GM19438 (cell line): ENCODE data around the gene MRC2.
"Not testable (repeated sequence)": the region's sequence is repeated elsewhere in the genome, so short reads cannot be mapped to it uniquely, and the experiment has no call there.

Source experiments
- ATAC-seq: cut with Tn5 transposase; IDR thresholded peaks from one replicate; pipeline ENCODE4 v1.9.1; 2021; ENCODE audit warnings: low read depth; ENCODE audit not compliant: unreplicated experiment

The MRC2 gene

DNA sequence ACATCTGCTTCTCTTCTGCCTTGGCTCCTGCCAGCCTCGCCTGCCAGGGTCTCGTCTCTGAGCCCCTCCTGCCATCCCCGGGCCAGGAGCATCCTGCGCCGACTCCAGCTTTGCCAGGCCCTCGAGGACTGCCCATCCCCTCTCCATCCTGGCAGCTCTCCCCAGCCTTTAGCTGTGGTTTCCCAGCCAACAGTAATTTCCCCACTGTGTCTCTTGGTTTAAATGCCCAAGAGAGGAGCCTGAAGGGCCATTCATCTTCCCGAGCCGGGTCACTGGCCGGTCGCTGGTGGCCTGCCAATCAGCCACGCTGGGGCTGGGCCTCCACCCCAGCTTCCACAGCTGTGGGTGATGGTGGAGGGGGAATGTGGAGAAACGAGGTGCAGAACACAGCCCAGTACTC is 47.8 kb downstream of the MRC2 start:
- no peak for ATAC-seq

DNA sequence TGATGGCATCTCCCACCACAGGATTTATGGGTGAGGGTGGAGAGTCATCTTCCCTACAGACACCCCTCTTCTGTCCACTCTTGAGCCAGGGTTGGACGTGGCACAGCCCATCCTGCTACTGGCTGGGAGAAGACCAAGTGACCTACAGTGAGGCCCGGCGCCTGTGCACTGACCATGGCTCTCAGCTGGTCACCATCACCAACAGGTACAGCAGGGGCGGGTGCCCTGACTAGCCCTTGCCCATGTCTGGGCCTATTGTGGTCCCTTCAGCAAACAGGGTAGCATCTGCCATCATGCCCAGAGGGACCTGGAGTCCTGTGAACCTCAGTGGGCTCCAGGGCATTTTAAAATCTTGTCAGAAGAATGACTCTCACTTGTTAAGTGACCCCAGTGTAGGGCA is 48.2 kb downstream of the MRC2 start:
- no peak for ATAC-seq

DNA sequence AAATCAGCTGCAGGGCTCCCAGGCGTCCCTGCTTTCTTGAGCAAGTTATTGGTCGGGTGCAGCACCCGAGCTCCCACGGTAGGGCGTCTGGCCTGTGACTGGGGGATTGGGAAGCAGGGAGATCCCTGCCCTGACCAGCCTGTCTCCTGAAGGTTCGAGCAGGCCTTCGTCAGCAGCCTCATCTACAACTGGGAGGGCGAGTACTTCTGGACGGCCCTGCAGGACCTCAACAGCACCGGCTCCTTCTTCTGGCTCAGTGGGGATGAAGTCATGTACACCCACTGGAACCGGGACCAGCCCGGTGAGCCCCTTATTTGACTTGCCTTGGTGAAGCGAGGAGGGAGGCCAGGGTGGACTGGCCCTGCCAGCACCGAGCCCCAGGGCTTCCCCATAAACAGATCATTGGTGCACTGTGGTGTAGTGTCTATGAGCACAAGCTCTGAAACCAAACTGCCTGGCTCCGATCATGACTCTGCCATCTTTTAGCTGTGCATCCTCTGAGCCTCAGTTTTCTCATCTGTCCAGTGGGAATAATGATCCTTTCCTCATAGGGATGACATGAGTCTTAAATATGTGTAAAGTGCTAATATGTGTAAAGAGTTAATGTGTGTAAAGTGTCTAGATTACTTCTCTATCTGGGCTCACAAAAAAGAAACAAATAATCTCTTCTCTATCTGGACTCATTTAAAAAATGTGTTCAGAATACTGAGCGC is 48.9 kb downstream of the MRC2 start:
- no peak for ATAC-seq

DNA sequence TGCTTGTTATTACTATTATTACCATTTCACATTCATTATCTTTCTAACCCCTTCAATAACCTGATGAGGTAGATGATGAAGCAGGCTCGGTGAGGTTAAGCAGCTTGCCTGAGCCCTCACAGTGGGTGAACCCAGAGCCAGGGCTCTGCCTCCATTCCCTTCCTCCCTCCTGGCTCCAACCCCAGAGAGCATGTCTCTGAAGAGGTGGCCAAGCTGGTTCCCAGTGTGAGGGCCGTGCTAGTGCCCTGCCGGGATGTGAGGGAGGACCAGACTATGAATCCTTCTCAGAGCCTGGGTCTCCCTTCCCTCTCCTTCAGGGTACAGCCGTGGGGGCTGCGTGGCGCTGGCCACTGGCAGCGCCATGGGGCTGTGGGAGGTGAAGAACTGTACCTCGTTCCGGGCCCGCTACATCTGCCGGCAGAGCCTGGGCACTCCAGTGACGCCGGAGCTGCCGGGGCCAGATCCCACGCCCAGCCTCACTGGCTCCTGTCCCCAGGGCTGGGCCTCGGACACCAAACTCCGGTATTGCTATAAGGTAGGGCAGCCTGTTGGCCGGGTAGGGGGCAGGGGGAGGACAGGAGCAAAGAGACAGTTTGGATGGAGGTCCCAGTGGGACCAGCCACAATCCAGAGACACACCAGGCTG is 49.6 kb downstream of the MRC2 start:
- no peak for ATAC-seq

DNA sequence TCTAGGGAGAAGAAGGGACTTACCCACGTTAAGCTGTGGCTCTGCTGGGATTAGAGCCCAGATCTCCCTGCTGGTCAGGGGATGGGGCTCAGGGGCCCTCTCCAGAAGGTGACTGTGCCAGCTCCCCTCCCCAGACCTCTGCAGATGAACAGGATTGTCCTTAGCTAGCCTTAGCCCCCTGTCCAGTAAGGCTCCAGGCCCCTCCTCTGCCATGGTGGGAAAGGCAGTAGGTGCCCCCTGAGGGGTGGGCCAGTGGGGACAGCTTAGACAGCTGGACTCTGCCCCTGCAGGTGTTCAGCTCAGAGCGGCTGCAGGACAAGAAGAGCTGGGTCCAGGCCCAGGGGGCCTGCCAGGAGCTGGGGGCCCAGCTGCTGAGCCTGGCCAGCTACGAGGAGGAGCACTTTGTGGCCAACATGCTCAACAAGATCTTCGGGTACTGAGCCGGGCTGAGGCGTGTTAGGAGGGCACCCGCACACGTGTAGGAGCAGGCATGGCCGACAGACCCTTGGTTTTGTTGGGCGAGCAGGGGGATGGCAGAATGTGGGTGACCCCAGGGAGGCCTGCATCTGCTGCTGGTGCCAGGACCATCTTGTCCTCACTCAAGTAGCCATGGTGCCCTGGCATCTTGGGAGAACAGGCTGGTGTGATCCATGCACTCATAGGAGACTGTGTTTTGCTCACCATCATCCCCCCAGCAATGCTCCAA is 50.9 kb downstream of the MRC2 start:
- no peak for ATAC-seq

DNA sequence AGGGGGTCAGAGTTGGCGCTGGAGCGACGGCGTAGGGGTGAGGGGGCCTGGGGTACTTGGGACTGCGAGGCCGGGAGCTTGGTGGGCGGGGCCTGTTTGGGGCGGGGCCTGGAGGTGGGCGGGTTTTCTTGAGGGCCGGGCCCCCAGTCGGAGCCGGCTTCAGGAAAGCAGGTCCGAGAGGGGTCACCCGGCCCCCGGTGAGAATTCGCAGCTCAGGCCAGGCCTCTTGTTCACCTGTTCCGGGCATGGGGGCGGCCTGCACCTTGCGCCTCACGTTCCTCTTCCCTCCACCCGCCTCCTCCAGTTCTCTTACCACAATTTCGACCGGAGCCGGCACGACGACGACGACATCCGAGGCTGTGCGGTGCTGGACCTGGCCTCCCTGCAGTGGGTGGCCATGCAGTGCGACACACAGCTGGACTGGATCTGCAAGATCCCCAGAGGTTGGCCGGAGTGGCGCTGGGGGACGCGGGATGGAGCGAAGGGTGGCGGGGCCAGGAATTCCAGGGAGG is 52.5 kb downstream of the MRC2 start:
- ATAC-seq, result no peak

DNA sequence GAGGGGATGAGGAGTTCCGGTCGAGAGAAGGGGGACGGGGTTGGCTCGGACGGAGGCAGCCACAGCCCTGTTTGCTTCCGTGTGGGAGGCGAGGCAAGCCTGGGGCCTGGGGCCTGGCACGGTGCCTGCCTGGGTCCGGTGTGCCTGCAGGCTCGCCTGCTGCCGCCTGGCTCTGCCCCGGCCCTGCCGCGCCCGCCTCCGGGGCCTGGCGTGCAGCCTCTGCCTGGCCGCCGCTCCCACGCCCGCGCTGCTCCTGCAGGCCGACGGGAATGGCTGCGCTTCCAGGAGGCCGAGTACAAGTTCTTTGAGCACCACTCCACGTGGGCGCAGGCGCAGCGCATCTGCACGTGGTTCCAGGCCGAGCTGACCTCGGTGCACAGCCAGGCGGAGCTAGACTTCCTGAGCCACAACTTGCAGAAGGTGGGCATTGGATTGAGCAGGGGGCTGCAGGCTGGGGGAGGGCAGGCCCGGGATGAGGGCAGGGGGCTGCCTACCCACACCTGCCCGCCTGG is 53.1 kb downstream of the MRC2 start:
- no peak for ATAC-seq

DNA sequence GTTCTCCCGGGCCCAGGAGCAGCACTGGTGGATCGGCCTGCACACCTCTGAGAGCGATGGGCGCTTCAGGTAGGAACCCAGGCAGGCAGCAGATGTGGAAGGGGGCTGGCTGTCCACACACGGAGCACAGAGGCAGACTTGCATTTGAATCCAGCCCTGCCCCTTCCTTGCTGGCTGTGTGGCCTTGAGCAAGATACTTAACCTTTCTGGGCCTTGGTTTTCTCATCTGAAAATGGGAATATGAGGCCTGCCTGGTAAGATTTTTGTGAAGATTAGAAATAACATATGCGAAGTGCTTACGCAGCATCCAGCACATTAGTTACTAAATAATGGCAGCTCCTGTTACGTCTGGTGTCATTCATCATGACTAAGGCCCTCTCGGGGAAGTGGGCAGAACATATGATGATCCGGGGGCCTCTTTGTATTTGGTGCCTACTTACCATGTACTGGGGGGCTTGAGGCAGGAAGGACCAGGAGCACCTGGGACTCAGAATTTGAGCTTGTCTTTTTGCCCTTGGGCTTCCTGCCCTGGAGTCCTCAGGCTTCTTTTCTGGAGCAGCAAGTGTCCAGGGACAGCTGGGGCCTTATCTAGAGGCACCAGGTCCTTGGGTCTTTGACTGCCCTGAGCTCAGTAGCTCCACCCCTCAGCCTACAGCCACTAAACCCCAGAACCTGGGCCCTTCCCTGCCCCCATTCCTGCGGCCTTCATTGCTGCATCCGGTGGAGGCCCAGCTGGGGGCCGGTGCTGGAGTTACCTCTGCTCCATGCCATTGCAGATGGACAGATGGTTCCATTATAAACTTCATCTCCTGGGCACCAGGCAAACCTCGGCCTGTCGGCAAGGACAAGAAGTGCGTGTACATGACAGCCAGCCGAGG is 53.8 kb downstream of the MRC2 start:
- ATAC-seq, result no peak

DNA sequence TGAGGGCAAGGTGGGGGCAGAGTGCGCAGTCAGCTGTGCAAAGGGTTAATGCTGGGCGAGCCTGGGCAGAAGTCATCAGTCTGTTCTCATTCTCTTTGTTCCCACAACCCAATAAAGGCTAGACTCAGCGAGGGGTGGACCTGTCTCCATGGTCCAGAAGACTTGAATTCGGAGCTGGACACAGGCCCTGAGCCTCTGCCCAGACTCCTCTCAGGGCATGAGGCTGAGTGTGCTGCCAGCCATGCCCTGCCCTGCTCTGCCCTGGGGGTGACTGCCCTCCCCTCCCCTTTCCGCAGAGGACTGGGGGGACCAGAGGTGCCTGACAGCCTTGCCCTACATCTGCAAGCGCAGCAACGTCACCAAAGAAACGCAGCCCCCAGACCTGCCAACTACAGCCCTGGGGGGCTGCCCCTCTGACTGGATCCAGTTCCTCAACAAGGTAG is 54.5 kb downstream of the MRC2 start:
- ATAC-seq, result no peak

DNA sequence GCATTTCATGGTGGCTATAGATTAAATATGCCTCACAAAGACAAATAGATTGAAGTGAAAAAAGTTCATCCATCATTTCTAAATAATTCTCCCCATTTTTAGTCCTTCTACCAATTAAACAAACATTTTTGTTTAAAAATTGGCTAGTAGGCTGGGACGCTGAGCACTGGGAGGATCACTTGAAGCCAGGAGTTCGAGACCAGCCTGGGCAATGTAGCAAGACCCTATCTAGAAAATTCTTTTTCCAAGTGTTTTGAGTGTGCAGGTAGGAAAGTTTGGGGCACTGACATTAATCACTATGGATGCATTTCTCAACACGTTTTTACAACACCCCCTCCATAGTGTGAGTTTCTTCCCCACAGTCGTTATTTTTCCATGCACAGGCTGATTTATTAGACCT is 56.7 kb downstream of the MRC2 start:
- ATAC-seq, result no peak

DNA sequence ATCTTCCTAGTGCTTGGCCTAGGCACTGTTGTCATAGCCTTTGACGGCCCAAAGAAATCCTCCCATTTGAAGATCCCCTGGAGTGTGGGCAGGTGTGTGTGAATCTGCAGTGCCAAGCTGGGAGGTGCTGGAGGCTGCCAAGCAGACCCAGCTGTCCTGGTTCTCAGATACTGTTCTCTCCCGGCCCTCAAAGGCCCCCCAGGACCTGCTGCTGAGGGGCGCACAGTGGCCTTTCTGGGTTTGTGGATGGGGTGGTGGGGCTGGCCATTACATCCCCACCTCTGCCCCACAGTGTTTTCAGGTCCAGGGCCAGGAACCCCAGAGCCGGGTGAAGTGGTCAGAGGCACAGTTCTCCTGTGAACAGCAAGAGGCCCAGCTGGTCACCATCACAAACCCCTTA is 60.5 kb downstream of the MRC2 start:
- ATAC-seq, result no peak

DNA sequence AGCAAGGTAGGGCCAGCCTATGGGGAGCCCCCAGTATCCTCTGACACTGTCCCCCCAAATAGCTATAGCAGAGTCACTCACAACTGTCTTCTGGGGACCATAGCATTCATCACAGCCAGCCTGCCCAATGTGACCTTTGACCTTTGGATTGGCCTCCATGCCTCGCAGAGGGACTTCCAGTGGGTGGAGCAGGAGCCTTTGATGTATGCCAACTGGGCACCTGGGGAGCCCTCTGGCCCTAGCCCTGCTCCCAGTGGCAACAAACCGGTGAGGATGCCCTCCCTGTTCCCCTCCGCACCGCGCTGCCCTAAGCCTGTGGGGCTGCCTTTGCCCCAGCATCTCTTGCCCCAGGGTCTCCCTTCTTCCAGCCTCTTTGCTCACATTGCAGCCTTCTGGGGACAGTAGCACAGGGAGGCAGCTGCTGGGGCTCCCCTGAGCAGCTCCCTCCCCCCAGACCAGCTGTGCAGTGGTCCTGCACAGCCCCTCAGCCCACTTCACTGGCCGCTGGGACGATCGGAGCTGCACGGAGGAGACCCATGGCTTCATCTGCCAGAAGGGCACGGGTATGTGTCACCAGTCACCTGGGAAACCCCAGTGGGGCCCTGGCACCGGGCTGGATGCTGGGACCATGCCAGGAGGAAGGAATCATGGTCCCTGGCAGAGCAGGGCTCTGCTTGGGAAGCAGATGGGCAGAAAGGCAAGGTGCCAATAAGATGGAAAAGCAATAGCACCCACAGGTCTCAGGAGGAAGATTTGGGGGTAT is 61.1 kb downstream of the MRC2 start:
- ATAC-seq, result no peak

DNA sequence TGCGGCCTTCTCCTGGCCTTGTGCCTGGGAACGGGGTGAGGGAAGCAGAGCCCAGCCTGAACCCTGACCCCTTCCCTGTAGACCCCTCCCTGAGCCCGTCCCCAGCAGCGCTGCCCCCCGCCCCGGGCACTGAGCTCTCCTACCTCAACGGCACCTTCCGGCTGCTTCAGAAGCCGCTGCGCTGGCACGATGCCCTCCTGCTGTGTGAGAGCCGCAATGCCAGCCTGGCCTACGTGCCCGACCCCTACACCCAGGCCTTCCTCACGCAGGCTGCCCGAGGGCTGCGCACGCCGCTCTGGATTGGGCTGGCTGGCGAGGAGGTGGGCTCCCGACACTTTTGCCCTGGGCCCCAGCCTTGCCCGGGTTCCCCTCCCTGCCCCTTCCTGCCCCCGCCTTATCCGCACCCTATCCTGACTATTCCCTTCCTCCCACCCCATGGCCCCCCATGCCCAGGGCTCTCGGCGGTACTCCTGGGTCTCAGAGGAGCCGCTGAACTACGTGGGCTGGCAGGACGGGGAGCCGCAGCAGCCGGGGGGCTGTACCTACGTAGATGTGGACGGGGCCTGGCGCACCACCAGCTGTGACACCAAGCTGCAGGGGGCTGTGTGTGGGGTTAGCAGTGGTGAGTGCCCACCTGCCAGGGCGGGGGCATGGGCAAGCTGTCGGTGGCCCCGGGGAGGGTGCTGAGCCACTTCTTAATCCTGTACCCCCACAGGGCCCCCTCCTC is 62.1 kb downstream of the MRC2 start:
- no peak for ATAC-seq

DNA sequence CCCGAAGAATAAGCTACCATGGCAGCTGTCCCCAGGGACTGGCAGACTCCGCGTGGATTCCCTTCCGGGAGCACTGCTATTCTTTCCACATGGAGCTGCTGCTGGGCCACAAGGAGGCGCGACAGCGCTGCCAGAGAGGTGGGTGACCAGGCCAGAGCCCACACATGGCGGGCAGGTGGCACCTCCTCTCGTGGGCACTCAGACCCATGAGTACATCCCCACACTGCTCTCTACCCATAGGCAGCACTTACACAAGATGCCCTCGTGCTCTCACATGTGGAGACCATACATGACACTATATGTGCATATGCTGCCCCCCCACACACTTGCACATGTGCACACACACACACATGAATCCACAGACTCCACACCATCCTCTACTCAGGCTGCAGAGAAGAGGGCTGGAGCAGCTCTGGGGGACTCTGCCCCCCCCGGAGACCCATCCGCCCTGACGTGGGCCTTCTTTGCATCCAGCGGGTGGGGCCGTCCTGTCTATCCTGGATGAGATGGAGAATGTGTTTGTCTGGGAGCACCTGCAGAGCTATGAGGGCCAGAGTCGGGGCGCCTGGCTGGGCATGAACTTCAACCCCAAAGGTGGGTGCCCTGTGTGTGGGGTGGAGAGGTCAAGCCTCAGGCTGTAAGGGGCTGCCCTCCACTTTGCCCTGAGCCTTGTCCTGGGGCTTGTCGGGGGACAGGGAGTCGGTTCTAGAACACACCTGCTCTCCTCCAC is 62.9 kb downstream of the MRC2 start:
- no peak for ATAC-seq

DNA sequence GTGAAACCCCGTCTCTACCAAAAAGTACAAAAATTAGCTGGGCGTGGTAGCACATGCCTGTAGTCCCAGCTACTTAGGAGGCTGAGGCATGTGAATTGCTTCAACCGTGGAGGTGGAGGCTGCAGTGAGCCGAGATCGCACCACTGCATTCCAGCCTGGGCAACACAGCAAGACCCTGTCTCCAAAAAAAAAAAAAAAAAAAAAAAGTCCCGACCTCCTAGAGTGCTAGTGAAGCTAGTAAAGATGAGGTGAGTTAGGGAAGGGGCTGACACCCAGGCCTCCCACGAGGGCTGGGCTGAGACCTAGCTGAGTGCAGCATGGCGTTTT is 64.1 kb downstream of the MRC2 start:
- ATAC-seq, result not testable (repeated sequence)

DNA sequence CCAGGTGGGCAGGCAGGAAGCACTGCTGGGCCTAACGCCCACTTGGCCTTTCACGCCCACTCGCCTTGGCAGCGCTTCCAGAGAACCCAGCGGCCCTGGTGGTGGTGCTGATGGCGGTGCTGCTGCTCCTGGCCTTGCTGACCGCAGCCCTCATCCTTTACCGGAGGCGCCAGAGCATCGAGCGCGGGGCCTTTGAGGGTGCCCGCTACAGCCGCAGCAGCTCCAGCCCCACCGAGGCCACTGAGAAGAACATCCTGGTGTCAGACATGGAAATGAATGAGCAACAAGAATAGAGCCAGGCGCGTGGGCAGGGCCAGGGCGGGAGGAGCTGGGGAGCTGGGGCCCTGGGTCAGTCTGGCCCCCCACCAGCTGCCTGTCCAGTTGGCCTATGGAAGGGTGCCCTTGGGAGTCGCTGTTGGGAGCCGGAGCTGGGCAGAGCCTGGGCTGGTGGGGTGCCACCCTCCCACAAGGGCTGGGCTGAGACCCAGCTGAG is 64.7 kb downstream of the MRC2 start:
- no peak for ATAC-seq

DNA sequence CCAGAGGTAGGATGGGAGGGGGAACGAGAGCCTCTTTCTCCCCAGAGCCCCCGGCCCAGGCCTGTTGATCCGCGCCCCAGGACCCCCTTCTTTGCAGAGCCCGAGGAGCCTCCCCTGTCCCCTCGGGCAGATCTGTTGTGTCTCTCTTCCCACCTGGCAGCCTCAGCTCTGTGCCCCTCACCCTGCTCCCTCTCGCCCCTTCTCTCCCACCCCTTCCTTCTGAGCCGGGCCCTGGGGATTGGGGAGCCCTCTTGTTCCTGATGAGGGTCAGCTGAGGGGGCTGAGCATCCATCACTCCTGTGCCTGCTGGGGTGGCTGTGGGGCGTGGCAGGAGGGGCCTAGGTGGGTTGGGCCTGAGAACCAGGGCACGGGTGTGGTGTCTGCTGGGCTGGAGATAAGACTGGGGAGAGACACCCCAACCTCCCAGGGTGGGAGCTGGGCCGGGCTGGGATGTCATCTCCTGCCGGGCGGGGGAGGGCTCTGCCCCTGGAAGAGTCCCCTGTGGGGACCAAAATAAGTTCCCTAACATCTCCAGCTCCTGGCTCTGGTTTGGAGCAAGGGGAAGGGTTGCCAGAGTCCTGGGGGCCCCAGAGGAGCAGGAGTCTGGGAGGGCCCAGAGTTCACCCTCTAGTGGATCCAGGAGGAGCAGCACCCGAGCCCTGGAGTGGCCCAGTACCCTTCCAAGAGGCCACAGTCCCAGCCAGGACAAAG is 65.4 kb downstream of the MRC2 start:
- ATAC-seq, result no peak
